ENCODE data around the gene ZSWIM3. TPM values are rescaled to one million over a fixed set of nuclear protein-coding genes. Genes with fewer than 3 reads are reported as not detected.
"Not testable (repeated sequence)": the region's sequence is repeated elsewhere in the genome, so short reads cannot be mapped to it uniquely, and the experiment has no call there.

The ZSWIM3 gene
- total RNA-seq, 2 experiments from 2014 or later = 4.2 to 4.8 TPM

GRCh38 chr20:45892049-45892825 is 34.8 kb downstream of the ZSWIM3 start:
- H3K4me1 Mint-ChIP-seq = peaks cover 31% of the 10 kb centered on the region
- no peaks in the 10 kb centered on the region for H3K9me3 Mint-ChIP-seq (ENCODE audit: low read depth)
- CTCF ChIA-PET = interaction anchor here (1.3 to 1.7 kb wide), 5 partner anchors 11 to 41 kb away, joined by 3 to 5 read pairs (median 4); partner anchors contain the start of gene ZSWIM1
- peak overlapping the region; percentile 89 for H3K4me3 Mint-ChIP-seq
- peaks cover 16% of the 10 kb centered on the region for H3K36me3 Mint-ChIP-seq (ENCODE audit: low read depth)
- peak overlapping the region; percentile 37 for H3K27ac Mint-ChIP-seq
- POLR2A ChIA-PET = interaction anchor here (2.2 kb wide), 1 partner anchor 11 kb away, joined by 7 read pairs; the partner anchor contains the start of gene ZSWIM1
- ATAC-seq (no peak), DNase-seq (no peak)
- intact Hi-C loops (cut with DNase I, micrococcal nuclease) = no loop called here
- H3K27me3 Mint-ChIP-seq = no peaks in the 10 kb centered on the region

- Mint-ChIP-seq H3K36me3 (ENCODE audit: low read depth) (peaks cover 18% of the 10 kb centered on the region), H3K9me3 (ENCODE audit: low read depth) (no peaks in the 10 kb centered on the region), H3K27me3 (no peaks in the 10 kb centered on the region), H3K4me1 (peaks cover 31% of the 10 kb centered on the region), H3K4me3 (peak overlapping the region; percentile 89), H3K27ac (no peak overlapping the region)
- intact Hi-C loops (cut with DNase I, micrococcal nuclease) = no loop called here
- DNase-seq = peak; percentile 41
- ChIA-PET POLR2A (no interaction called here), CTCF (interaction anchor here (1.3 to 1.7 kb wide), 4 partner anchors 12 to 41 kb away, joined by 3 to 5 read pairs (median 4); partner anchors contain the start of gene ZSWIM1)
- ATAC-seq = no peak
These were observed 35.5 kb downstream of the ZSWIM3 start for GRCh38 chr20:45892828-45893500.

GRCh38 chr20:45893831-45894230 is 36.4 kb downstream of the ZSWIM3 start:
- no peaks in the 10 kb centered on the region for H3K9me3 Mint-ChIP-seq (ENCODE audit: low read depth)
- POLR2A ChIA-PET = no interaction called here
- ATAC-seq (no peak), DNase-seq (no peak)
- CTCF ChIA-PET = no interaction called here
- intact Hi-C loops (cut with DNase I, micrococcal nuclease) = no loop called here
- H3K4me1 Mint-ChIP-seq = peaks cover 31% of the 10 kb centered on the region
- H3K36me3 Mint-ChIP-seq (ENCODE audit: low read depth) = peaks cover 18% of the 10 kb centered on the region
- no peak overlapping the region for H3K27ac Mint-ChIP-seq
- no peaks in the 10 kb centered on the region for H3K27me3 Mint-ChIP-seq
- H3K4me3 Mint-ChIP-seq = no peak overlapping the region

GRCh38 chr20:45894797-45895196 is 37.4 kb downstream of the ZSWIM3 start:
- H3K27me3 Mint-ChIP-seq = no peaks in the 10 kb centered on the region
- peaks cover 25% of the 10 kb centered on the region for H3K4me1 Mint-ChIP-seq
- ATAC-seq (no peak), DNase-seq (no peak)
- peaks cover 18% of the 10 kb centered on the region for H3K36me3 Mint-ChIP-seq (ENCODE audit: low read depth)
- intact Hi-C loops (cut with DNase I, micrococcal nuclease) = no loop called here
- ChIA-PET CTCF (no interaction called here), POLR2A (no interaction called here)
- no peaks in the 10 kb centered on the region for H3K9me3 Mint-ChIP-seq (ENCODE audit: low read depth)
- H3K27ac Mint-ChIP-seq = no peak overlapping the region
- no peak overlapping the region for H3K4me3 Mint-ChIP-seq

GRCh38 chr20:45896641-45897161 is 39.3 kb downstream of the ZSWIM3 start:
- no peaks in the 10 kb centered on the region for H3K9me3 Mint-ChIP-seq (ENCODE audit: low read depth)
- POLR2A ChIA-PET = no interaction called here
- no peak overlapping the region for H3K4me3 Mint-ChIP-seq
- H3K27ac Mint-ChIP-seq = no peak overlapping the region
- peaks cover 18% of the 10 kb centered on the region for H3K4me1 Mint-ChIP-seq
- H3K27me3 Mint-ChIP-seq = no peaks in the 10 kb centered on the region
- DNase-seq (no peak), ATAC-seq (no peak)
- CTCF ChIA-PET = no interaction called here
- peaks cover 18% of the 10 kb centered on the region for H3K36me3 Mint-ChIP-seq (ENCODE audit: low read depth)
- intact Hi-C loops (cut with DNase I, micrococcal nuclease) = no loop called here

- POLR2A ChIA-PET = no interaction called here
- CTCF ChIA-PET = no interaction called here
- peaks cover 14% of the 10 kb centered on the region for H3K4me1 Mint-ChIP-seq
- H3K36me3 Mint-ChIP-seq (ENCODE audit: low read depth) = peaks cover 18% of the 10 kb centered on the region
- no peak overlapping the region for H3K27ac Mint-ChIP-seq
- intact Hi-C loops (cut with DNase I, micrococcal nuclease) = no loop called here
- H3K27me3 Mint-ChIP-seq = no peaks in the 10 kb centered on the region
- no peak for DNase-seq
- no peak for ATAC-seq
- no peaks in the 10 kb centered on the region for H3K9me3 Mint-ChIP-seq (ENCODE audit: low read depth)
- H3K4me3 Mint-ChIP-seq = no peak overlapping the region
These were observed 39.9 kb downstream of the ZSWIM3 start for GRCh38 chr20:45897289-45897688.

GRCh38 chr20:45897692-45898091 is 40.3 kb downstream of the ZSWIM3 start:
- Mint-ChIP-seq H3K27ac (no peak overlapping the region), H3K9me3 (ENCODE audit: low read depth) (no peaks in the 10 kb centered on the region), H3K4me3 (no peak overlapping the region), H3K4me1 (peaks cover 10% of the 10 kb centered on the region), H3K36me3 (ENCODE audit: low read depth) (peaks cover 14% of the 10 kb centered on the region), H3K27me3 (no peaks in the 10 kb centered on the region)
- CTCF ChIA-PET = no interaction called here
- intact Hi-C loops (cut with DNase I, micrococcal nuclease) = no loop called here
- POLR2A ChIA-PET = no interaction called here
- no peak for DNase-seq
- ATAC-seq = no peak

GRCh38 chr20:45898285-45898684 is 40.9 kb downstream of the ZSWIM3 start:
- intact Hi-C loops (cut with DNase I, micrococcal nuclease) = no loop called here
- Mint-ChIP-seq H3K36me3 (ENCODE audit: low read depth) (peaks cover 14% of the 10 kb centered on the region), H3K27me3 (no peaks in the 10 kb centered on the region), H3K4me3 (no peak overlapping the region), H3K27ac (no peak overlapping the region), H3K9me3 (ENCODE audit: low read depth) (no peaks in the 10 kb centered on the region), H3K4me1 (peaks cover 5% of the 10 kb centered on the region)
- DNase-seq (no peak), ATAC-seq (no peak)
- ChIA-PET CTCF (no interaction called here), POLR2A (interaction anchor here (0.6 kb wide), 1 partner anchor 19 kb away, joined by 3 read pairs; no protein-coding TSS in a partner anchor)

GRCh38 chr20:45899046-45899835 is 41.8 kb downstream of the ZSWIM3 start:
- no peaks in the 10 kb centered on the region for H3K9me3 Mint-ChIP-seq (ENCODE audit: low read depth)
- ChIA-PET POLR2A (interaction anchor here (0.5 kb wide), 1 partner anchor 144 kb away, joined by 7 read pairs; no protein-coding TSS in a partner anchor), CTCF (no interaction called here)
- H3K36me3 Mint-ChIP-seq (ENCODE audit: low read depth) = peaks cover 9% of the 10 kb centered on the region
- no peak overlapping the region for H3K4me3 Mint-ChIP-seq
- no peaks in the 10 kb centered on the region for H3K4me1 Mint-ChIP-seq
- DNase-seq (no peak), ATAC-seq (no peak)
- intact Hi-C loops (cut with DNase I, micrococcal nuclease) = no loop called here
- H3K27ac Mint-ChIP-seq = no peak overlapping the region
- no peaks in the 10 kb centered on the region for H3K27me3 Mint-ChIP-seq

GRCh38 chr20:45901332-45901731 is 43.9 kb downstream of the ZSWIM3 start:
- ATAC-seq; H3K36me3 Mint-ChIP-seq (ENCODE audit: low read depth); H3K27ac Mint-ChIP-seq; DNase-seq; H3K4me1 Mint-ChIP-seq; H3K9me3 Mint-ChIP-seq (ENCODE audit: low read depth); H3K27me3 Mint-ChIP-seq; intact Hi-C loops (cut with DNase I, micrococcal nuclease); POLR2A ChIA-PET; H3K4me3 Mint-ChIP-seq: not testable (repeated sequence)
- CTCF ChIA-PET = interaction anchor here (1.1 kb wide), 1 partner anchor 76 kb away, joined by 3 read pairs; no protein-coding TSS in a partner anchor

- intact Hi-C loops (cut with DNase I, micrococcal nuclease) = no loop called here
- Mint-ChIP-seq H3K4me3 (no peak overlapping the region), H3K9me3 (ENCODE audit: low read depth) (no peaks in the 10 kb centered on the region), H3K27ac (no peak overlapping the region), H3K4me1 (no peaks in the 10 kb centered on the region), H3K36me3 (ENCODE audit: low read depth) (peaks cover 2% of the 10 kb centered on the region), H3K27me3 (no peaks in the 10 kb centered on the region)
- ATAC-seq (no peak), DNase-seq (no peak)
- POLR2A ChIA-PET = interaction anchor here (0.7 kb wide), 1 partner anchor 33 kb away, joined by 3 read pairs; no protein-coding TSS in a partner anchor
- CTCF ChIA-PET = interaction anchor here (0.5 to 1.1 kb wide), 3 partner anchors 22 to 99 kb away, joined by 3 read pairs; no protein-coding TSS in a partner anchor
These were observed 44.8 kb downstream of the ZSWIM3 start for GRCh38 chr20:45902199-45902701.
